AG09309 (cell line): ENCODE results near the gene TRIM6.

Experiments used
- DNase-seq: peaks from one replicate; pipeline ENCODE4 v3.0.0-alpha.2; 2010; ENCODE audit warnings: low read depth
- H3K4me3 ChIP-seq: 2 replicates; pipeline ENCODE4 v1.5.1; 2011; ENCODE audit warnings: mild to moderate bottlenecking, low read depth, low read length, moderate library complexity; ENCODE audit not compliant: control insufficient read depth
- CTCF ChIP-seq: IDR thresholded peaks from 2 replicates; pipeline ENCODE4 v1.5.1; 2011; ENCODE audit warnings: mild to moderate bottlenecking, low read depth, low read length, inconsistent platforms; ENCODE audit not compliant: insufficient read depth, control insufficient read depth; ENCODE audit errors: missing control alignments

The TRIM6 gene

GRCh38 chr11:5603326-5603725 is 6.9 kb downstream of the TRIM6 start:
- TF ChIP-seq CTCF: no peak
- DNase-seq: no peak
- H3K4me3 ChIP-seq: no peak overlapping the region

- H3K4me3 ChIP-seq: no peak overlapping the region
- DNase-seq: no peak
- TF ChIP-seq CTCF: no peak
These were observed 8.5 kb downstream of the TRIM6 start for GRCh38 chr11:5604896-5605295.

GRCh38 chr11:5605849-5606248 is 9.4 kb downstream of the TRIM6 start:
- DNase-seq: peak; percentile 73
- peak; percentile 23 for TF ChIP-seq CTCF
- no peak overlapping the region for H3K4me3 ChIP-seq

- TF ChIP-seq CTCF: no peak
- DNase-seq: no peak
- H3K4me3 ChIP-seq: no peak overlapping the region
These were observed 12.4 kb downstream of the TRIM6 start for GRCh38 chr11:5608808-5609207.

- H3K4me3 ChIP-seq: no peak overlapping the region
- no peak for DNase-seq
- no peak for TF ChIP-seq CTCF
These were observed 14.0 kb downstream of the TRIM6 start for GRCh38 chr11:5610446-5610845.

- no peak overlapping the region for H3K4me3 ChIP-seq
- TF ChIP-seq CTCF: no peak
- DNase-seq: no peak
These were observed 15.2 kb downstream of the TRIM6 start for GRCh38 chr11:5611627-5612026.

GRCh38 chr11:5618807-5619206 is 22.4 kb downstream of the TRIM6 start:
- peak; percentile 82 for DNase-seq
- no peak for TF ChIP-seq CTCF
- no peak overlapping the region for H3K4me3 ChIP-seq
